Calu3 (cell line): ENCODE measurements around the gene USP40. TPM values are rescaled to one million over a fixed set of nuclear protein-coding genes. Genes with fewer than 3 reads are reported as not detected.

Experiments used
- BruUV-seq: library from RNA; stranded (reverse); fragments of 400-500 nt; replicated peaks from 2 replicates; lab custom pipeline; 2021; lab: Mats Ljungman, UMichigan
- CTCF ChIA-PET: fragments of 300-600 bp; sonication (Branson Sonifier 250); formaldehyde crosslinking; loops from one replicate; lab custom pipeline; 2022; ENCODE audit warnings: antibody characterized with exemption; lab: Charles Lee
- DNase-seq: peaks from one replicate; pipeline ENCODE4 v3.0.0; 2022
- H3K27ac Mint-ChIP-seq: one replicate; pipeline ENCODE4 v1.8.0; 2022; ENCODE audit warnings: mixed read lengths; ENCODE audit not compliant: unreplicated experiment
- H3K27me3 Mint-ChIP-seq: one replicate; pipeline ENCODE4 v1.8.0; 2022; ENCODE audit warnings: mixed read lengths; ENCODE audit not compliant: unreplicated experiment
- H3K36me3 Mint-ChIP-seq: one replicate; pipeline ENCODE4 v1.8.0; 2022; ENCODE audit warnings: mild to moderate bottlenecking, moderate library complexity, mixed read lengths; ENCODE audit not compliant: insufficient read depth, unreplicated experiment
- H3K4me1 Mint-ChIP-seq: one replicate; pipeline ENCODE4 v1.8.0; 2022; ENCODE audit warnings: mild to moderate bottlenecking, low read depth, mixed read lengths; ENCODE audit not compliant: unreplicated experiment
- H3K4me3 Mint-ChIP-seq: one replicate; pipeline ENCODE4 v1.8.0; 2022; ENCODE audit warnings: mild to moderate bottlenecking, low read depth, moderate library complexity, mixed read lengths; ENCODE audit not compliant: unreplicated experiment
- H3K9me3 Mint-ChIP-seq: one replicate; pipeline ENCODE4 v1.8.0; 2022; ENCODE audit warnings: low read depth, mixed read lengths; ENCODE audit not compliant: unreplicated experiment
- intact Hi-C: fragments of 100-400 bp; cut with micrococcal nuclease; formaldehyde crosslinking; loops from one replicate; pipeline ENCODE4 v1.10.0; 2022; ENCODE audit not compliant: unreplicated experiment
- total RNA-seq: library from RNA; stranded (reverse); gene quantifications from 2 replicates; pipeline ENCODE4 v1.2.3, GENCODE V29; 2022
- TF ChIP-seq, protein P1 (sequence below): fragments of 200-600 bp; IDR thresholded peaks from one replicate; pipeline ENCODE4 v1.8.0; 2022; ENCODE audit warnings: antibody characterized with exemption; ENCODE audit not compliant: unreplicated experiment

Gene USP40
- total RNA-seq, 1 experiment from 2014 or later, result 44.2 TPM

DNA sequence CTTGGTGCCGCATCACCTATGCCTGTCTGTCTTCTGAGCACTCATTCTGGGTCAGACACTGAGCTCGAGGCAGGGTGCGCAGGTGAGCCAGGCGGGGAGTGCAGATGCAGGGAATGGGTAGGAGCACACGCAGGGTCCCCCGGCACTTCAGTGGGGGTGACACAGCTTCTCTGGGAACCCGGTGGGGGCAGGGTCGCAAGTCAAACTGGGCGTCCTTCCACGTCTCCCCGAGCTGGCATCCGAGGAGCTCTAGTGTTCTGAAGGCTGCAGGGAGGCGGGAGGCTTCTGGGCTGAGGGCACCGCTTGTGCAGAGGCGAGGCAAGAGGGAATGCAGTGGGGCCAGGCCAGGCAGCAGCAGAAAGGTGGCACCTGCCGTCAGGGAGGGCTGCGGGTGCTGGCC is 126.3 kb downstream of the USP40 start:
- H3K4me1 Mint-ChIP-seq, result peaks cover 13% of the 10 kb centered on the region
- H3K36me3 Mint-ChIP-seq, result peaks cover 6% of the 10 kb centered on the region
- H3K27ac Mint-ChIP-seq, result no peak overlapping the region
- no peak overlapping the region for H3K4me3 Mint-ChIP-seq
- H3K9me3 Mint-ChIP-seq, result no peaks in the 10 kb centered on the region
- CTCF ChIA-PET, result no interaction called here
- no TSS peak for BruUV-seq
- intact Hi-C loops, result loop anchor here (10.0 kb wide), 1 partner anchor 394 kb away; no protein-coding TSS in a partner anchor
- no peak for DNase-seq
- H3K27me3 Mint-ChIP-seq, result no peaks in the 10 kb centered on the region
- TF ChIP-seq, protein P1, sequence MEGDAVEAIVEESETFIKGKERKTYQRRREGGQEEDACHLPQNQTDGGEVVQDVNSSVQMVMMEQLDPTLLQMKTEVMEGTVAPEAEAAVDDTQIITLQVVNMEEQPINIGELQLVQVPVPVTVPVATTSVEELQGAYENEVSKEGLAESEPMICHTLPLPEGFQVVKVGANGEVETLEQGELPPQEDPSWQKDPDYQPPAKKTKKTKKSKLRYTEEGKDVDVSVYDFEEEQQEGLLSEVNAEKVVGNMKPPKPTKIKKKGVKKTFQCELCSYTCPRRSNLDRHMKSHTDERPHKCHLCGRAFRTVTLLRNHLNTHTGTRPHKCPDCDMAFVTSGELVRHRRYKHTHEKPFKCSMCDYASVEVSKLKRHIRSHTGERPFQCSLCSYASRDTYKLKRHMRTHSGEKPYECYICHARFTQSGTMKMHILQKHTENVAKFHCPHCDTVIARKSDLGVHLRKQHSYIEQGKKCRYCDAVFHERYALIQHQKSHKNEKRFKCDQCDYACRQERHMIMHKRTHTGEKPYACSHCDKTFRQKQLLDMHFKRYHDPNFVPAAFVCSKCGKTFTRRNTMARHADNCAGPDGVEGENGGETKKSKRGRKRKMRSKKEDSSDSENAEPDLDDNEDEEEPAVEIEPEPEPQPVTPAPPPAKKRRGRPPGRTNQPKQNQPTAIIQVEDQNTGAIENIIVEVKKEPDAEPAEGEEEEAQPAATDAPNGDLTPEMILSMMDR, result no peak

DNA sequence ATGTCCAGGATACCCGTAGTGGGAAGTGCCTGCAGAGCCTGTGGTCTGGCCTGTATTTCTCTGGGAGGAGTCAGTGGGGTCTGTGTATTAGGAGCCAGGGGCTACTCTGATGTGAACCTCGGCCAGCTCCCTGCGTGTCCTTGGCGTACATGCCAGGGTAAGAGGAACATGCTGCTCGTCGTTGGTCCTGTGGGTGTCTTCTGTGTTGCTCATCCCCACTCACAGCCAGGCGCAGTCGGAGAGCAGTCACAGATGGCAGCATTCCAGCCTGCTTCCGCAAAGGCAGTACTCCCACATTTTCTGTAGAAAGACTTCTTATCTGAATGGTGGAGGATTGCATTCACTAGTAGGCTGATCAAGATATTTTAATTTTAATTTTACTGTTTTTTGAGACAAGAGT is 127.4 kb downstream of the USP40 start:
- TF ChIP-seq, protein P1, result no peak
- Mint-ChIP-seq H3K27ac (no peak overlapping the region), H3K4me3 (no peak overlapping the region), H3K36me3 (peaks cover 6% of the 10 kb centered on the region), H3K4me1 (peaks cover 7% of the 10 kb centered on the region), H3K27me3 (no peaks in the 10 kb centered on the region), H3K9me3 (no peaks in the 10 kb centered on the region)
- CTCF ChIA-PET, result interaction anchor here (0.6 to 1.3 kb wide), 2 partner anchors 24 to 49 kb away, joined by 3 to 4 read pairs; no protein-coding TSS in a partner anchor
- no peak for DNase-seq
- intact Hi-C loops, result no loop called here
- no TSS peak for BruUV-seq

DNA sequence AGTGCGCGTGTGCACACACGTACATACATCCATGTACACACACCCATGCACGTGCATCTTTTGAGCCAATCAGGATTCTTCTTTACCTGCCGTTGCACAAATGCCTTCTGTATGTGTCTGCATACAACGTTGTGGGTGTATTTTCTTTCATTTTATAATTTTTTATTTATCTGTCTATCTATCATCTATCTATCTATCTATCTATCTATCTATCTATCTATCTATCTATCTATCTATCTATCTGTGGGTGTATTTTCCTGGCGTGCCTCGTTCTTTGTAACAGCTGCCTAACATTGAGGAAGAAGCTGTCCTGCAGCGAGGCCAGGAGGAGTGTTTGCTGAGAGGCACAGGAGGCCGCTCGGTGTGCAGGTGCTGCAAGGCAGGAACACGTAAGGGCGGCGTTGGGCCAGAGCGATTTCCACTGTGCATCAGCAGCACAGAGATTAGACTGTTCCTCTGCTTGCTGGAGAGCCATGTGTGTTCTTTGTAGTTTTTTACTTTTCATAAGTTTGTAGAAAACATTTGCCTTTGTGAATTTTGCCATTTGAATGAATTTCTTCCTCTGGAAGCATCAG is 127.9 kb downstream of the USP40 start:
- H3K4me3 Mint-ChIP-seq, result no peak overlapping the region
- no TSS peak for BruUV-seq
- H3K36me3 Mint-ChIP-seq, result peaks cover 6% of the 10 kb centered on the region
- DNase-seq, result no peak
- no peaks in the 10 kb centered on the region for H3K27me3 Mint-ChIP-seq
- H3K27ac Mint-ChIP-seq, result no peak overlapping the region
- TF ChIP-seq, protein P1, result no peak
- peaks cover 2% of the 10 kb centered on the region for H3K4me1 Mint-ChIP-seq
- H3K9me3 Mint-ChIP-seq, result no peaks in the 10 kb centered on the region
- CTCF ChIA-PET, result interaction anchor here (1.3 kb wide), 1 partner anchor 24 kb away, joined by 4 read pairs; no protein-coding TSS in a partner anchor
- intact Hi-C loops, result no loop called here

DNA sequence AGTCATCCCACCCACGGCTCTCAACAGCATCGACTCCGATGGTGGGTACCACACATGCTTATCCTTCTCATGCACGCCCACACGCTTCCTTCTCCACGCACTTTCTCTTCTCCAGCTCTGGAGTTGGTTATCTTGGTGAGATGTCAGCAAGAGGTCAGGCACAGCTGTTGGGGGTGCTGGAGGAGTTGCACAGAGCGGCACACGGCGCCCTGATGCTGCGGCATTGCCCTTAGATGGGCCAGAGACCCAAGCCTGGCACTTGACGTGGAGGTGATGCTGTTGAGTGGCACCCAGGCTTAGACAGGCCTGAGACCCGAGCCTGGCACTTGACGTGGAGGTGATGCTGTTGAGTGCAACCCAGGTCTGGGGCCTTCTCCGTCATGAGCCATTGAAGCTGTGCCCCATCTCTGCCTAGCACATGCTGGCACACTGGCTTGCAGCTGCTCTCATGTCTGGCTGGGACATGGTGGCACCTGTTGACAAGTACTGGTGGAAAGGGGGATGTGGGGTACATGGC is 129.1 kb downstream of the USP40 start:
- BruUV-seq, result no TSS peak
- H3K4me1 Mint-ChIP-seq, result no peaks in the 10 kb centered on the region
- TF ChIP-seq, protein P1, result no peak
- no peaks in the 10 kb centered on the region for H3K9me3 Mint-ChIP-seq
- H3K27ac Mint-ChIP-seq, result no peak overlapping the region
- no peak for DNase-seq
- CTCF ChIA-PET, result no interaction called here
- H3K27me3 Mint-ChIP-seq, result no peaks in the 10 kb centered on the region
- H3K4me3 Mint-ChIP-seq, result no peak overlapping the region
- intact Hi-C loops, result no loop called here
- H3K36me3 Mint-ChIP-seq, result peaks cover 6% of the 10 kb centered on the region
